DMS 273 treated with DMSO at 0.1 percent for 48 hours (cell line): ENCODE results near the gene NAA16.

Experiments used
- DNase-seq: peaks from one replicate; lab custom pipeline; 2025; lab: John Stamatoyannopoulos, UW

The NAA16 gene

GRCh38 chr13:41304551-41304950 lies 6.5 kb upstream of the NAA16 start:
- no peak for DNase-seq

DNA sequence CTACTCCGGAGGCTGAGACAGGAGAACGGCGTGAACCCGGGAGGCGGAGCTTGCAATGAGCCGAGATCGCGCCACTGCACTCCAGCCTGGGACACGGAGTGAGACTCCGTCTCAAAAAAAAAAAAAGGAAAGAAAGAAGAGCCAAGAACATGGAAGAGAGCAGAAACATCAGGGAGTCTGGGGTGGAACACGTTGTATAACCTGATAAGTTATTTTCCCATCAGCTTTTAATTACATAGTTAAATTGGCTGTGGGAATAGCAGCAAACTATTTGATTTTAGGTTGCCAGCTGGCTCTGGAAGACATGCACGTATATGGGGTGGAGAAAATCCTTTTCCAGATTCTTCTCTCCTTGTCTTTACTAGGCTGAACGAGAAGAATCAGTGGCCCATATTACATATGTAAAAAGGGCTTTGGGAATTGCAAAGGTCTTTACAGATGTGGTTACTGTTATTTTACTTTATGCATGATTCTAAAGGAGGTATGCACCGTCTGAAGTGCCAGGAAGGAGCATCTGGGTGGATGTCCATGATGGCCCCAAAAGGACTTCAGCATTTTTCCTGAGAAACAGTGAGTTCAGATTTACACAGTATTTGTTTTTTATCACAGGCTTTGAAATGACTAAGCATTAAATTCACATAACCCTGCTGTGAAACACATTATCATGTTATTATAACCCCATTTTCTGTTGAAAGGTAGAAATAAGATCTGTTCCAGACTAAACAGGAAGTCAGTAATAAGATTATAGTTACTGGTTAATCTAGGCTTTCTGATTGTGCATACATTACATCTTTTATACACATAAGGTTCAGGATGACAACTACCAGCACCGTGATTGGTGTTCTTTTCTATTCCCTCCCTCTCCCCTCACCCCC lies 4.6 kb upstream of the NAA16 start:
- DNase-seq = no peak

- DNase-seq = no peak
Observed at GRCh38 chr13:41307884-41308640, 3.0 kb upstream of the NAA16 start.

DNA sequence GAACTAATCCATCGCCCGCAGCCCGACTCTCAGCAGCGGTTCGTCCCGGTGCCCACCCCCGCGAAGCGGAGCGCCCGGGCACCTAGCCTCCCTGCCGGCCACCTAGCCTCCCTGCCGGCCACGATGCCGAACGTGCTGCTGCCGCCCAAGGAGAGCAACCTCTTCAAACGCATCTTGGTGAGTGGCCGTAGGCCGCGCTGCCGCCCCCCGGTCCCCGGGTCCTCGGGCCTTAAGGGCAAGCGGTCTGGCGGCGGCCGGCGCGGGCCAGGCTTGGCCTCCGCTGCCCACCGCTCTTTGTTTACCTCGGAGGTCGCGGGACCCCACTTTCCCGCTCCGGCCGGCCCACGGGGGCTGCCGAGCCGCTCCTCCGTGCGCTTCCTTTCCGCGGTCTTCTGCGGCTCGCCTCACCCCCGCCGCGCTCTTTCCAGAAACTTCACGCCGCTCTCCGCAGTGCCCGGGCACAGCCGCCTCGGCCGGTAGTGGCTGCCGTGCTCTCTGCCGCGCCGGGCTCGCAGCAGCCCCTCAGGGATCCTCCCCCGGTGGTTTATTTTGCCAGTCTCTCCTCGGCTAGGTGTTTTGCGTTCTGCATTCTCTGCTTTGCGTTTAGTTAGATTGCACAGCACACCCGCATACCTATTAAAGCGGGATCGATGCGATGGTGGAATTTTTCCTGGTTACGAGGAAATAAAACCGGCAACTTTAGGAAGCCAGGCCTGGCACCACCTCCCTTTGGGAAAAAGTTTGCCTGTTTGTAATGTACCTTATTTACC lies 524 bp downstream of the NAA16 start:
- no peak for DNase-seq

DNA sequence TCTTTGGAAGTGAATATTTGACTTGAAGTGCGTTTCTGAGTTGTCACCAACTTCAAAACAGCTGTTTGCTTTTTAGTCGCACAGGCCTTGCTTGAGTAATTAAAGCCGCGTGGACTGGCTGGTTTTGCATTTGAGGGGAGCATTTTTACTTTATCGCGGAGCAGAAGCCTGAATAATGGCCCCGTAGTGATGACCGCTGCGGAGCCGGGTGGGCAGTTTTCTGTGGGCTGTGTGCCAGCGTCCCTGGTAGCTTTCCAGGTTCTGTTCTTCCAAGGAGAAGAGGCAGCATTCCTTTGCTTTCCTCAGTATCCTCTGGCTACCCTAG lies 1.1 kb downstream of the NAA16 start:
- peak; percentile 12 for DNase-seq

- no peak for DNase-seq
Observed at GRCh38 chr13:41313117-41313516, 2.0 kb downstream of the NAA16 start.

DNA sequence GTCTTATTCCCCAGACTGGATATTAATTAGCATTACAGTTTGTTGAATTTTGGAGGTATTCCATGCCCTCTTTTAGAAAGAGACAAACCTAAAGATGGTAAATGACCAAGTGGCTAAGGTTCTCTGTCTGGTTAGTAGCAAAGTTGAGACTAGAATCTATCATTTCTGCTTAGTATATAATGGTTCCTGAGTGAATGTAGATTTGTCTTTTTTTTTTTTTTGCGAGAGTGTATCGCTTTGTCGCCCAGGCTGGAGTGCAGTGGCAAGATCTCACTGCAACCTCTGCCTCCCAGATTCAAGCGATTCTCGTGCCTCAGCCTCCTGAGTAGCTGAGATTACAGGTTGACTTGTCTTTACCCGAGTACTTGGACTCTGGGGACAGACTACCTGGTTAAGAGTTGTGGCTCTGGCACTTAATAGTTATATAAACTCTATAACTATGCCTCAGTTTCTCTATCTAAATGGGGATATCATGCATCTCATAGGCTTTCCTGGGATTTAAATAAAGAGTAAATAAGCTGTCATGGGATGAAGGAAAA lies 2.7 kb downstream of the NAA16 start:
- no peak for DNase-seq

- DNase-seq = no peak
Observed at GRCh38 chr13:41315443-41316047, 4.5 kb downstream of the NAA16 start.

GRCh38 chr13:41317243-41317642 lies 6.2 kb downstream of the NAA16 start:
- DNase-seq = no peak

- no peak for DNase-seq
Observed at GRCh38 chr13:41325752-41326151, 14.7 kb downstream of the NAA16 start.

DNA sequence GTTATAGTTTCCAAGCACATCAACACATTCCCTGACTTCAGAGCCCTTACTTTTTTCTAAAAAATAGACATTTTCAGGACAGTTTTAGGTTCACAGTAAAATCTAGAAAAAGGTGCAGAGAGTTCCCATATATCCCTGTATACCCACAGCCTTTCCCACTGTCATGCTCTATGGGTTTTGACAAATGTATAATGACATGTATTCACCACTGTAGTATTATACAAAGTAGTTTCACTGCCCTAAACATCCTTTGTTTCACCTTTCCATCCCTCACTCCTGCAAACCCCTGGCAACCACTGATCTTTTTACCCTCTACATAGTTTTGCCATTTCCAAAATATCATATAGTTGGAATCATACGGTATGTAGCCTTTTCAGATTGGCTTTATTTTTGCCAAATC lies 15.6 kb downstream of the NAA16 start:
- DNase-seq = no peak

DNA sequence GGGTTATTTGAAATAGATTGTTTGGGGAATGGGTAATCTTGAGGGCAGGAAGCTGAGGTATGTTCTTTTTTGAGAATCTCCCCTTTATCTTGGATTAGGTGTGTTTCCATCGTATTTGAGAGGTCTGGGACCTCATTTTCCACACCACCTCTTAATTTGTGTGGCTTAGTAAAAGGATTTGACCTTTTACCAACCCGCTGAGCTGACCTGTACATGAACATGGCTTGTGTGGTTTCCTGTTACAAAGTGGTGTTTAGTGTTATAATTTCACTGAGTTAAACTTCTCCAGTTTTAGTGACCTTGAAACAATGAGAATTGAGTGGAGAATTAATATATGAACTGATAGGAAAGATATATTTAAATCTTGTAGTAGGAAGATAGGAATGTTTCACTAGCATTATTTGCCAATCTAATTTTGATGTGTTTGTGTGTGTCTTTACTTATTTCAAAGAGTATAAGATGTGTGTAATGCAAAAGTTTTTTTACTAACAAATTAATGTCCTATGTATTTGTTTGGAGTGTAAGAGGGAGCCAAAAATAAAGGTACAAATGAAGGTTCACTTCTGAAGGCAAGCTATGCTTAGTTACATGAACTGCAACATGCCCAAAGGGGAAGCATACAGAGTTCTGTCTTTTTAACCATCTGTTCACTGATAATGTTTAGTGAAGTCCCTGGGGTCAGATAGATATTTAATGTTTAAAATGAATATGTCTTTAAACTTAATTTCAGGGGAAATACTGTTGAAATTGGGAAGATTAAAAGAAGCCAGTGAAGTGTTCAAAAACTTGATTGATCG lies 17.1 kb downstream of the NAA16 start:
- no peak for DNase-seq

DNA sequence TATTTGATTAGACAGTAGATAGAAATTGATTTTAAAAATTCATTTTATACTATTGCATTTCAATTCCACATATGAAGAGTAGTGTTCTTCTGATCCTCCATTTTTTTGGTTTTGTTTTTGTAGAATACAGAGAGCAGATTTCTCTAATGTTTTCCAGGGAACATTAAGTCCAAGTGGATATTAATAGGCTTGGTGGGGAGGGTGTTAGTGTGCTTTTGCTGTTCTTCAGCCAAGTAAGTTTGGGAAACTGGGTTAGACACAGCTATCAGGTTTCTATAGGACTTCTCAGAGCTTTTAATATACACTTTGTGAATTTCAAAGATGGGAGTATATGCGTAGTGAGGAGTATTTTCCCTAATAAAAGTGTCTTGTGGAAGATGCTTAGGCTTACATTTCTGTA lies 21.8 kb downstream of the NAA16 start:
- DNase-seq = no peak

- DNase-seq = no peak
Observed at GRCh38 chr13:41334810-41335209, 23.7 kb downstream of the NAA16 start.

GRCh38 chr13:41344358-41344757 lies 33.3 kb downstream of the NAA16 start:
- DNase-seq = no peak

- DNase-seq = no peak
Observed at GRCh38 chr13:41345165-41345913, 34.3 kb downstream of the NAA16 start.

DNA sequence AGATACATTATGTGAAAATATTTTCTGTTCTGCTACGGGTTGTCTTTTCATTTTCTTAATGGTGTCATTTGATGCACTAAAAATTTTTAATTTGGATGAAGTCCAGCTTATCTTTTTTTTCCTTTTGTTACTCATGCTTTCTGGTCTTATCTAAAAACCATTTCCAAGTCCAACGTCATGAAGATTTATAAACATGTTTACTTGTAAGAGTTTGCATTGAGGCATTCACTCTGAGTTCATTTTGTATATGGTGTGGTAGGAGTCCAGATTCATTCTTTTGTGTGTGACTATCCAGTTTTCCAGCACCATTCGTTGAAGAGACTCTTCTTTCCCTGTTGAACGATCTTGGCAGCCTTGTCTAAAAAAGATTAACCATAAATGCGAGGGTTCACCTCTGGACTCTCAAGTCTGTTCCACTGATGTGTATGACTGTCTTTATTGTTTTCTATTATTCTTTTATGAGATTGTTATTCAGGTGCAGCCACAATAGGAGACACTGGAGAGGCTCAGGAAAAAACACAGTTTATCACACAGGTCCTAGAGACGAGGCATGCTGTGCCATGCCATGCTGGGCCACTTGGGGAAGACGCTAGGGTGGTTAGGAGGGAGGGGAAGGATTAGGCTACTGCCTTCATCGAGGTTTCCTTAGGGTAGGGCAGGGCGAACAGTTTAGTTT lies 35.0 kb downstream of the NAA16 start:
- DNase-seq = no peak

DNA sequence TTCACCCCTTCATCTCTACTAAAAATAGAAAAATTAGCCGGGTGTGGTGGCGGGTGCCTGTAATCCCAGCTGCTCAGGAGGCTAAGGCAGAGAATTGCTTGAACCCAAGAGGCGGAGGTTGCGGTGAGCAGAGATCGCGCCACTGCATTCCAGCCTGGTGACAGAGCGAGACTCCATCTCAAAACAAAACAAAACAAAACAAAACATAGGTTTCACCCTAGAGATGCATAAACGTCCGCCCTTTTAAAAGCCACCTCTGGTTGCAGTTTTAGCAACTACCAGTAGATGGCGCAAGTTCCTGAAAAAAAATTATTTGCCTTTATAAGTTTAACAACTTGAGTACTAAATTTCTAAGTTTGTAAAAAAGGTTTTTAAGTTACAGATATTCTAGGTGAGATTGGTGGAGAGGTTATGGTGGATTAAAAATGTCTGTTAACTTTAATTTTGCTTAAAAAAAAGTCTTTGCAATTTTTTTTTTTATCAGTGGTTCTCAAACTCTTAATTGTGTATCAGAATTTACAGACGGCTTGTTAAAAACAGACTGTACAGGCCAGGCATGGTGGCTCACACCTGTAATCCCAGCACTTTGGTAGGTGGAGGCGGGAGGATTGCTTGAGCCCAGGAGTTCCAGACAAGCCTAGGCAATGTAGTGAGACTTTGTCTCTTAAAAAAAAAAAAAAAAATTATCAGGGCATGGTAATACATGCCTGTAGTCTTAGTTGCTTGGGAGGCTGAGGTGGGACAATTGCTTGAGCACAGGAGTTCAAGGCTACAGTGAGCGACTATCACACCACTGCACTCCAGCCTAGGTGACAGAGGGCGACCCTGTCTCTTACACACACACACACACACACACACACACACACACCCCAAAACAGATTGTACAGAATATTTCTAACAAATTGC lies 42.1 kb downstream of the NAA16 start:
- no peak for DNase-seq

- no peak for DNase-seq
Observed at GRCh38 chr13:41354416-41354815, 43.3 kb downstream of the NAA16 start.
